ENCODE results near the gene GDF2.

GRCh38 chr10:47371629-47372485 is 49.6 kb downstream of the GDF2 start:
- TF ChIP-seq CTCF (IDR thresholded peaks at IDR 0.05): no peak
- TF ChIP-seq POLR2A (IDR thresholded peaks at IDR 0.05): no peak
